PC-9 (cell line): ENCODE data around the gene CCDC70.

Experiments
- CTCF ChIP-seq: fragments of 200-600 bp; sonication (generic); conservative IDR thresholded peaks from 2 replicates; pipeline ENCODE4 v1.6.1; 2017; ENCODE audit warnings: mixed run types, antibody characterized with exemption, mild to moderate bottlenecking, moderate library complexity
- EZH2 ChIP-seq: fragments of 200-600 bp; sonication (generic); IDR thresholded peaks from 2 replicates; pipeline ENCODE4 v1.8.0; 2017; ENCODE audit warnings: antibody characterized with exemption, low read depth

GRCh38 chr13:51892657-51893056, 30.9 kb downstream of the CCDC70 start:
- TF ChIP-seq CTCF (no peak), EZH2 (no peak)
